HG03175 (cell line): ENCODE measurements around the gene DDX23.
A peak's percentile ranks its signal among the peaks of the same experiment; 100 is the strongest.
"Not testable (repeated sequence)": the region's sequence is repeated elsewhere in the genome, so short reads cannot be mapped to it uniquely, and the experiment has no call there.

ENCODE experiments used
- ATAC-seq: cut with Tn5 transposase; IDR thresholded peaks from one replicate; pipeline ENCODE4 v1.9.1; 2021; ENCODE audit warnings: mild to moderate bottlenecking, moderate library complexity; ENCODE audit not compliant: unreplicated experiment

The DDX23 gene

GRCh38 chr12:48863291-48863690 lies 11.3 kb upstream of the DDX23 start:
- no peak for ATAC-seq

- ATAC-seq: no peak
These were observed 10.8 kb upstream of the DDX23 start for GRCh38 chr12:48862760-48863159.

DNA sequence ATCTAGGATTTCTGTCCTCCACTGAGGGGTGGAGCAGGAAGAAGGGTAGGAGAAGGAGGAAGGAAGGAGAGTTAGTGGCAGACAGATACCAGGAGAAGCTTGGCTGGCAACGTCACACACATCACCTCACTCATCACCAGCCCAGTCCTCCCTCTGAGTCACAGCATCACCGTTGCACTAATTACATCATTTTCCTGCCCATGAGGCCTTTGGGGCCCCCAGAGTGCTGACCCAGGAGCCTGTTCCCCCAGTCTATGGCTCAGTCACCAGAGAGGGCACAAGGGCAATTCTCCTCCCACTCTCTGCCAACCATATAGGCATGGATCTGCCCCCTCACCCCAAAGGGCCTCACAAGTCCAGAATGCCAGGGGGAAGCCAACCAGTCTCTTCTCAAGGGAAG lies 9.1 kb upstream of the DDX23 start:
- no peak for ATAC-seq

GRCh38 chr12:48860236-48860635 lies 8.3 kb upstream of the DDX23 start:
- not testable (repeated sequence) for ATAC-seq

GRCh38 chr12:48859607-48860006 lies 7.6 kb upstream of the DDX23 start:
- ATAC-seq: no peak

- no peak for ATAC-seq
These were observed 6.1 kb upstream of the DDX23 start for GRCh38 chr12:48858043-48858442.

DNA sequence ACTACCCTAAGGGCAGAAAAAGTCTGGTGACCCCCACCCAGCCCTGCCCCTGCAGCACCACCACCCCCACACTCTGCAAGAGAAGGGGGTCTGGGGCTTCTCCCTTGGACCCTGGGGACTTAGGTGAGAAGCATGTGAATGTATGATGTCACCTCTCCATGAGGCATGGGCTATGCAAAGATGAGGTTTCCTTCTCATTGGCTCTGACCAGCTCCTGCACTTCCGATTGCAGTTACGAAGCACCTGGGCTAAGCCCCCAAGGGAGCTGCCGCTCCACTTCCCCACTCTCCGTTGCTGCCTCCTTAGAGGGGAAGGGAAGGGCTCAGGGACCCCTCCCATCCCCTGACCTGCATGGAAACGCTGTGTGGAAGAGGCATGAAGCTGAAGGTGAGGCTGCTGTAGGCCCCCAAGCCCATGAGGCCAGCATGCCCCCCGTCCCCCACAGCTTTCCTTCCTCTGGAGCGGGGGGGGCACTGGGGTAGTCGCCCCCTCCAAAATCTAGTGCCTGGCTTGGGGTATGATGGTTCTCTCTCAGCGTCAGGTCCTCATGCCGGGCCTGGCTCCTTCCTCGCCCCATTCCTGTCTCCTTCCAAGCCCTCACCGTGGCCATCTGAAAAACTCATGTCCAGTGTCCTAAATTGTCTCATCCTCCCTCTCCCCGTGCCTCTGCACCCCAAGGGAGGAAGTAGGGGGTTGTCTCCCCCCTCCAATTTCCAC lies 5.5 kb upstream of the DDX23 start:
- ATAC-seq: peak; percentile 34

DNA sequence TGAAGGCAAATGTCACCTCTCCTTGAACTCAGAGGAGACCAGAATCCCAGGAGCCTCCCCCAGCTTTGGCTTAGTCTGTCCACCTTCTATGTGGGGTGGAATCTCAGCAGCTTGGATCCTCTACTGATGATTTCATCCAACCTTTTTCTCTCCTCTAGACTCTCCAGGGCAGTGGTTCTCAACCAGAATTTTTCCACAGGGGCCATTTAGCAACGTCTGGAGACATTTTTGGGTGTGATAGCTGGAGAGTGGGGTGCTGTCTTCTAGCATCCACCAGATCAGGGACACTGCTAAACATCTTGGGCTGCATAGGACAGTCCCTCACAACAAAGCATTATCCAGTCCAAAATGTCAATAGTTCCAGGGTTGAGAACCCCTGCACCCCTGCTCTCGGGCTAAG lies 4.4 kb upstream of the DDX23 start:
- ATAC-seq: no peak

- not testable (repeated sequence) for ATAC-seq
These were observed 3.0 kb upstream of the DDX23 start for GRCh38 chr12:48854932-48855331.

DNA sequence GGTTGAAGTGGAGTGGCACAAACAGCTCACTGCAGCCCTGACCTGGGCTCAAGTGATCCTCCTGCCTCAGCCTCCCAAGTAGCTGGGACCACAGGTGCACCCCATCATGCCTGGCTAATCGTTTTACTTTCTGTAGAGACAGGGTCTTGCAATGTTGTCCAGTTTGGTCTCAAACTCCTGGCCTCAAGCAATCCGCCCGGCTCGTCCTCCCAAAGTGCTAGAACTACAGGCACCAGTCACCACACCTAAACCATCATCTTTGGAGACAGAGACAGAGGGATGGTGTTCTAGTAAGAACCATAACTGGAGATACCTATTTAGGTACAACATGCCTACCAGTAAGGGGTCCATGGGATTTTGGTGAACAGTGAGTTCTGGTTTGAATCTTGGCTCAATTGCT lies 2.5 kb upstream of the DDX23 start:
- ATAC-seq: no peak

DNA sequence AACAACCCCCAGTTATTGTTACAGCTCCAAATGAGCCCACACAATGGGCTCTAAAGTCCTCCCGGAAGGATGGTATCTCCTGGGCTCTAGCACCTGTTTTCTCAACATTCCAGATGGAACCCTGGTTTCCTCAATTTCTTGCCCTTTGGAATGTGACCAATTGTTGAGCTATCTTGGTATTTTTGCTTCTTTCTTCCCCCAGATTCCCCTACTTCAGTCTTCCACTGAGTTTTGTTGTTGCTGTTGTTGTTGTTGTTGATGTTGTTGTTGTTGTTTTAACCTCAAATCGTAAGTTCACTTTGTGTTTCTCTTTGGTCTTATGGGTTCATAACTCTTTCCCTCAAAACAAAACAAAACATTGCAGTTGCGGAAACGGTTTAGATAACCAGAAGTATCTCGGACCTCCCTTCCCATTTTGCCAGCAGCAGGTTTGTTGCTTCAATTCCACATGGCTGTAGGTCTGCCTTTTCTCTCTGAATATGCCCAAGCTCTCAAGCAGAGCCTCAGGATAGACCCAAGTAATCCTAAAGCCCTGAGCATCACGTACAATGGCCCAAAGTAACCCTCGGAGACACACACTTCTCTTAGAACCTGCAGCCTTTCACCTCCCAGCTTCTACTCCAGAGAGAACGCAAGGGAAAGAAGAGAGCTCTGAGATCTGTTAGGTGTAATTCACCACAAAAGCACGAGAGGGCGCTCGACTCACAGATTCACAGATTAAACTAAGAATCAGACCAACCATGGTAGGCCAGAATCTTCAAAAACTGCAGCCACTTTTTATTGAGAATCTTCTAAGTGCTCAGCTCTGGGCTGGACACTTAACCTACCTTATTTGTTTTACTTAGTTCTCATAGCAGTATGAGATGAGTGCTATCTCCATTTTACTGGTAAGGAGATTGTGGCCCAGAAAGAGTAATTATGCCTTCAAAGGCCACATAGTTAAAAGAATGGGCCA lies 1.0 kb upstream of the DDX23 start:
- peak; percentile 42 for ATAC-seq

DNA sequence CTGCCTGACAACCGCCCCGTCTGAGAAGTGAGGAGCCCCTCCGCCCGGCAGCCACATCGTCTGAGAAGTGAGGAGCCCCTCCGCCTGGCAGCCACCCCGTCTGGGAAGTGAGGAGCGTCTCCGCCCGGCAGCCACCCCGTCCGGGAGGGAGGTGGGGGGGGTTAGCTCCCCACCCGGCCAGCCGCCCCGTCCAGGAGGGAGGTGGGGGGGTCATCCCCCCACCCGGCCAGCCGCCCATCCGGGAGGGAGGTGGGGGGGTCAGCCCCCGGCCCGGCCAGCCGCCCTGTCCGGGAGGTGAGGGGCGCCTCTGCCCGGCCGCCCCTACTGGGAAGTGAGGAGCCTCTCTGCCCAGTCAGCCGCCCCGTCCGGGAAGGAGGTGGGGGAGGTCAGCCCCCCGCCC lies 9.9 kb downstream of the DDX23 start:
- ATAC-seq: not testable (repeated sequence)

DNA sequence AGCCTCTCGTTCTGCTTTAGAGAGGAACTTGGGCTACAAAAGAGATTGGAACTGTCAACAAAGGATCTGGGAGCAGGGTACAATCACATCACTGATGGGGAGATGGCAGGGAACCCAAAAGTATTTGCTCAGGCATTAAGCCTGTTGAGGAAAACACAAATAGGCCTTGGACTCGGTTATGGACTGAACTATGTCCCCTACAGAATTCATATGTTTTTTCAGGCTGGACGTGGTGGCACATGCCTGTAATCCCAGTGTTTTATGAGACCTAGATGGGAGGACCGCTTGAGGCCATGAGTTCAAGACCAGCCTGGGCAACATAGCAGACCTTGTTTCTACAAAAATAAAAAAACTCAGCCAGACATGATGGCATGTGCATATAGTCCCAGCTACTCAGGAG lies 13.9 kb downstream of the DDX23 start:
- no peak for ATAC-seq

DNA sequence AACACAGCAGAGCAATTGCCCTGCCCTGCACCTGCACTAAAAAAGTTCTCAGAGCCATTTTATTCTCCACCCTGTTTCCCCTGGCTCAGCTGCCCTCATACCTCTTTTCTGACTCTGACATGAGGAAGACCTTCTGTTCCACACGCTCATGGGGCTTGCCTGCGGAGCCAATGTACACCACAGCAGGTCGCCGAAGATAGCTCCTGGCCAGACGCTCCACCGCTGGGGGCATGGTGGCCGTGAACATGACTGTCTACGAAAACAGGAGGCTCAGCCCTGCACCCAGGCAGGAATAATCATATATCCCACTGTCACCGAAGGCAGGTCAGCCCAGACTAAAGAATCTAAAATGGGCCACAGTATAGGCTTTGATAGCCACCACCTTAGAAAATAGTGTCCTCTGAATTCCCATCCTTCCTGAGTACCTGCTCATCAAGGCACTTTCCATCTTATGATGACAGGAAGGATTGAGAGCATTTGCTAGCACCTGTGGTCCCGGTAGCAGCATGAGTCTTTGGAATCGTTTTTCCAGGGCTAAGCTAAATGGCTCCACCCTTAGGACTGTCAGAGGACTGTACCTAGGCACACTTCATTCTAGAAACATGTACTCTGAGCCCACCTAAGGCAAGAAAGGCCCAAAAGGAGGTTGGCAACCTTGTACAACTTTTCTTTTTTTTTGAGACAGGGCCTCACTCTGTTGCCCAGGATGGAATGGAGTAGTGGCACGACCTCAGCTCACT lies 19.5 kb downstream of the DDX23 start:
- ATAC-seq: no peak

DNA sequence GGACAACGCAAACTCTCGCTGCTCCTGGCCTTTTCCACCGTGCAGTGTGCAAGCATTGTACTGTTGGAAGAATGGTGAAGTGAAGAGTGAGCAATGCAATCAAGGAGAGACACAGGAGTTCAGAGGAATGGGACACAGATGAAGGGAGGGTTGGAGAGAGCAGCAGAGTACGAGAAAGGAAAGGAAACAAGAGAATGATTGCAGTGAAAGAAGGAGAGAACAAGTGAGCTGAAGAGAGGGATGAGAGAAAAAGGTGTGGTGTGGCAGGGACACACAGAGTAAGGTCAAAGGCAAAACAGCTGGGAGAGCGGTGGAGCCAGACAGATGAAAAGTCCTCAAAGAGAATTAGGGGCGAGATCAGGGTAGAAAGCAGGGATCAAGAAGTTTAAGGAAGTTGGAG lies 20.7 kb downstream of the DDX23 start:
- no peak for ATAC-seq

DNA sequence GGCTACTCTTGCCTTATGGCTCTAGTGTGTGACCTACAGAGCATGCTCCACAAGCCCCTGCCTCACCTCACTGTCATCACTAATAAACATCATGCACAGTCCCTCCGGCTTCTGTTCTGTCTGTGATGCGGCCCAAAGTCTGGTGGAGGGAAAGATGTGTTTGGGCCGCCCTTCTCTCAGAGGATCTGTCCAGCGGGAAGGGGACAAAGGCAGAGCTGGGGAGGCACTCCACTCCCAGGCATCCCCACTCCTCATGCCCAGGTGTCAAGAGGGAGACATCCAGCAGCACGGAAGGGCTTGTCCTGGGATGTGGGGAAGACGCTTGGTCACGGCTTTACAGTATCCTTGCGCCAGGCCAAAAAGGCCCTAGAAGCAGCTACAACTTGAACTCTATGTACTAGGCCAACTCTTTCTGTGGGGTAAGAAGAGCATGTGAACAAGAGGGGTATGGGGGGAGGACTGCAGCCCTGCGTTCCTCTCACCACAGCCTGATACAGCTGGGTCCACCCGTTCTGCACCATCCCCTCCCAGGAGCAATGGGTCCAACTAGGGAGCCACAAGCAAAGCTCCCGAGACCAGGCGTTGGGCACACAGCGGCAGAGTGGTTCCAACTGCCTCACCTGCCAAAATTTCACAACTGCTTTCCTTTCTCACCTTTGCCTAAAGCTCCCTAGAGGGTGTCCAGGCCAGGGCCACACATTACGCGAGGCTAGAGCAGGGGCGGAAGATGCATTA lies 23.0 kb downstream of the DDX23 start:
- no peak for ATAC-seq

GRCh38 chr12:48828293-48828692 lies 23.7 kb downstream of the DDX23 start:
- ATAC-seq: no peak

GRCh38 chr12:48827513-48828096 lies 24.4 kb downstream of the DDX23 start:
- no peak for ATAC-seq

GRCh38 chr12:48827026-48827425 lies 24.9 kb downstream of the DDX23 start:
- ATAC-seq: no peak

DNA sequence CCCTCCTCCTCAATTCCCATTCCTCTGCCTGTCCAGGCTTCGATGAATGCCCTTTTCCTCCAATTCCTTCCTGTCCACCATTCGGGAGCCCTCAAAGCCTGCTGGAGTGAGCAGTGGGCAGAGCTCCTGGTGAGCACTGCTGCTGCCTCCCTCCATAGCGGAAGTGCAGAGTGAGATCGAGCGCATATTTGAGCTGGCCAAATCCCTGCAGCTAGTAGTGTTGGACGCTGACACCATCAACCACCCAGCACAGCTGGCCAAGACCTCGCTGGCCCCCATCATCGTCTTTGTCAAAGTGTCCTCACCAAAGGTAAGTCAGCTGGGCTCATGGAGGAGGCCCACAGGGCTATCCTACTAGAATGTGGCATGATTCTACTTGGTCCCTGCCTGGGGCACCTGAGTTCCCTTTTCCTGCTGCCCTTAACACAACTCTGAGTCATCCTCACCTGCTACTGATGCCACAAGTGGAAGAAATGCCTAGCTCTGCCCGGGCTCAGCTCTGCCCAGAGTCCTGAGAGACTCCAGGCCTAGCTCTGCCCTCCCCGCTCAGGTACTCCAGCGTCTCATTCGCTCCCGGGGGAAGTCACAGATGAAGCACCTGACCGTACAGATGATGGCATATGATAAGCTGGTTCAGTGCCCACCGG lies 25.6 kb downstream of the DDX23 start:
- no peak for ATAC-seq
